HG03280 (cell line): ENCODE results near the gene NINJ2.

Experiments used
- ATAC-seq: cut with Tn5 transposase; IDR thresholded peaks from one replicate; pipeline ENCODE4 v1.9.1; 2021; ENCODE audit warnings: mild to moderate bottlenecking, moderate library complexity; ENCODE audit not compliant: unreplicated experiment

The NINJ2 gene

GRCh38 chr12:553216-554000, 109.8 kb downstream of the NINJ2 start:
- ATAC-seq = no peak

DNA sequence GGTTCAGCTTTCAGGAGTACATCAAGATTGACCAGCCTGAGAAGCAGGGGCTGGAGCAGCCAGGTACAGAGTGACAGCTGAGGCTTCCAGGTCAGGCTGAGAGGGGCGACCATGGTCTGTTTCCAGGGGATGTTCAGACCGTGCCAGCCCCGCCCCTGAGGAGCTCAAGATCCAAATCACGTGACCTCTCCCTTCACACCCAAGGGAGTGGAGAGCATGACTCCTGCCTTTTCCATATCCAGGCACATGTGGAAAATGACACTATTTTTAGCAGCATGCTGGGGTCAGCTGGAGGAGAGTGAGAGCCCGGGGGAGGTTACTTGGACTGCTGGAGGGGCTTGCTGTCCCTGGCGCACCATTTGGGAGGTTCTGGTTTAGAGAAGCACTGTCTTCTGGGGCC, 110.8 kb downstream of the NINJ2 start:
- no peak for ATAC-seq

- no peak for ATAC-seq
Measured at GRCh38 chr12:550473-551260, 112.6 kb downstream of the NINJ2 start.

GRCh38 chr12:549476-550082, 113.7 kb downstream of the NINJ2 start:
- ATAC-seq = no peak

DNA sequence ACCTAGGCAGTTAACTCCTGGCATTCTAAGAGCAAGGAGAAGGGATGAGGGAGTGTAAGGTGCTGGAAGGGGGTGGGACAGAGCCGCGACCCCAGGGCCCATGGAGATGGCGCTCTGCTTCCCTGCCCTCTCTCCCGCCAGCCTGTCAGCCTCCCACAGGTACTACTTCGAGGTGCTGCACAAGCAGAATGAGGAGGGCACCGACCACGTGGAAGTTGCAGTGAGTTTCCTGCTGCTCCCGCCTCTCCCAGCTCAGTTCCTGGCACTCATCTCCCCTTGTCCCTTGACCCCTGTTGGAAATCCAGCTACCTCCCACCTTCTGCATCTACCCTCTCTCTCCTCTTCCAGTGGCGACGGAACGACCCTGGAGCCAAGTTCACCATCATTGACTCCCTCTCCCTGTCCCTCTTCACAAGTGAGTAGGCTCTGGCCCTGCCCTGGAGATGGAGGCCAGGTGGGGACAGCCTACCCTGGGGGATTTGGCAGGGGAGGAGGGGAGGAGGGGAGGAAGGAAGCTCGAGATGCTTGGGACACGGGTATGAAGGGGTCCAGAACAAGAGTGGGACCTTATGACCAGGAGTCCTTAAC, 115.3 kb downstream of the NINJ2 start:
- ATAC-seq = no peak

DNA sequence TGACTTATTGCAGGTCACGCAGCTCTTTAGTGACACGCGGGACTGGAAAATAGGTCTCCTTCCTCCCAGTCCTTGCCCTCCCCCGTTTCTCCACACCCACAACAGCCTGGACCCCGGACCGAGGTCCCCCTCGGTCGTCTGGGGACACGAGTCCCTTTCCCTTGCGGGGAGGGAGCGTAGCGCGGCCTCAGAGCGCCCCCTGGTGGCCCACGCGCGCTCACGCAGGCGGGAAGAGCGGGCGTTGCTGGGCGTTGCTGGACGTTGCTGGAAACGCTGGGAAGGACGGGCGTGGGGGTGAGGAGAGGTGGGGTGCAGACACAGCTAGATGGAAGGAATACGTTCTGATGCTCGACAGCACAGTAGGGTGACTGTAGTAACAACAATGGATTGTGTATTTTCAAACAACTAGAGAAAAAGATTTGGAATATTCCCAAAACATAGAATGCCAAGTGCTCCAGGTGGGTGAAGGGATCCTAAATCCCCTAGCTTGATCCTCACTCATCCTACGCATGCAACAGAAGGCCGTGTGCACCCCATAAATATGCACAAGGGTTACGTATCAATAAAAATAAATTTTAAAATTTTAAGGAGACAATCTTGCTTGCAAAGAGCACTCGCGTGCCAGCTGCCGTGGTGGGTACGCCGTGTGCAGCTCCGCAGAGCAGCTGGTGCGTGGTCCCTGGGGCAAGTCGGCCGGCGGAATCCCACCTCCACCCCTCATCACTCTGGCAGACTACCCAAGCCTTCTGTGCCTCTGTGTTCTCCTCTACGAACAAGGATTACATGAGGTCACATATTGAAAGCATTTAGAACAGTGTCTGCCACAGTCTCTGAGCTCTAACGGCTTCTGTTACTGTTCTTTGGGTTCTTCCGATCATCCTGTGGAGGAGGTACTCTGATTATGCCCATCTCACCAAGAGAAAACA, 116.1 kb downstream of the NINJ2 start:
- no peak for ATAC-seq

DNA sequence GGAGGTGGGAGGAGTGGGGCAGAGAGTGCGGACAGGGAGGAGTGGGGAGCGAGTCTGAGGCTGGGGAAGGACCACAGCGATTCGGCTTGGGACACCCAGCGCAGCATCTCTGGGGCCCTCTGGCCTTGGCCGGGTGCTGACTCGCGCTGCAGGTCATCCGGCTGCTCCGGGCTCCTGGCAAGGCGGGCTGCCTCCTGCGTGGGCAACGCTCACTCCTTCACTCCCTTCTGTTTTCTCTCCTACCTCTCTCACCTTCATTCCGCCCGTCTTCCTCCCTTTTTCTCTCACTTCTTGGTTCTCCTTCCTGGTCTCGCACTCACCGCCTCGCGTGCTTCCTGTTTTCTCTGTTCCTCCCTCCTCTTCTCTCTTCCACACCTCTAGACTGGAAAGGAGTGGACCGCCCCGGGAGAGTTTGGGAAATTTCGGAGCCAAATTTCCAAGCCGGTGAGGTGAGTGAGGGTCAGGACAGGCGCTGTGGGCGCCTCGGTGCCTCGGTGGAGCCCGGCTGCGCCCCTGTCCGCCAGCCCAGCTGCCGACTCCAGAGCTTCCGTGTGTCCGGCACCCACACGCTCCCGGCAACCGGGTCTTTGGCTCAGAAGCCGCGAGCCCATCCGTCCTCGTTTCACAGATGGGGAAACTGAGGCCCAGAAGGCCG, 116.9 kb downstream of the NINJ2 start:
- no peak for ATAC-seq

- ATAC-seq = no peak
Measured at GRCh38 chr12:545835-546234, 117.4 kb downstream of the NINJ2 start.

DNA sequence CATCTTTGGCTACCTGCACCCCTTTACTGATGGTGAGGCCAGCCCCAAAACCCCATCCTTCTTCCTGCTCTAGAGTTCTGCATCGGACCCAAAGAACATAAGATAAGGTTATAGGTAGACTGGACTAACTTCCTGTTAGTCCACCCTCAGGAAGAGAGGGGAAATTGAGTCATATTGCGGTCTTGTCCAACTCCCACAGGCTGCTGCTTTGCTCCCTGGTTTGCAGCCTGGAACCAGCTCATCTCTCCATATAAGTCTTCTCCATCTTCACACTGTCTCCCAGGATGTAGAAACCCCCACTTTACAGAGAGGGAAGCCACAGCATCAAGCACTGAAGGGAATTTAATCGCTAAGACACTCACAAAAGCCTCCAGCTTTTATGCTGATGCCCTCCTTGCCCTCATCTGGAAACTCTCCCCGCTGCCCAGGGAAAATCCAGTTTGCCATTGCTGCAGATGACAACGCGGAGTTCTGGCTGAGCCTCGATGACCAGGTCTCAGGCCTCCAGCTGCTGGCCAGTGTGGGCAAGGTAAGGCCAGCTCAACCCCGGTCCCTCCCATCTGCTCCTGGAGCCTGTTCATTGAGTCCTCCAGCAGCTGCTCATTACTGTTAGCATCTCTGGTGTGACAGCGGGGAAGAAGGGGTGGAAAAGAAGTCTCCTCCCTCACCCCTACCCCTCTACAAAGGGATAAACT, 118.2 kb downstream of the NINJ2 start:
- ATAC-seq = no peak

GRCh38 chr12:544142-544541, 119.1 kb downstream of the NINJ2 start:
- ATAC-seq = no peak

DNA sequence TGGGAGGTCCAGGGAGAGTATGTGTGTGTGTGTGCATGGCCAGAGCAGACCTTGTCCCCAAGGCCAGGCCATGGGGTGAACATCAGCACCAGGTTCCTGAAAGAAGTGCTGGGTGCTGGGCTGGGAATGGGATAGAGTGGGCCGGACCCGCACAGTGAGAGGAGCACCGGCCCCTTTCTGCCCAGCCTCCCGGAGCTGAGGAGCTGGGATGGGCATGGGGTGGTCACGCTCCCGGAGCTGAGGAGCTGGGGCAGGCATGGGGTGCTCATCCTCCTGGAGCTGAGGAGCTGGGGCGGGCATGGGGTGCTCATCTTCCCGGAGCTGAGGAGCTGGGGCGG, 120.2 kb downstream of the NINJ2 start:
- no peak for ATAC-seq

DNA sequence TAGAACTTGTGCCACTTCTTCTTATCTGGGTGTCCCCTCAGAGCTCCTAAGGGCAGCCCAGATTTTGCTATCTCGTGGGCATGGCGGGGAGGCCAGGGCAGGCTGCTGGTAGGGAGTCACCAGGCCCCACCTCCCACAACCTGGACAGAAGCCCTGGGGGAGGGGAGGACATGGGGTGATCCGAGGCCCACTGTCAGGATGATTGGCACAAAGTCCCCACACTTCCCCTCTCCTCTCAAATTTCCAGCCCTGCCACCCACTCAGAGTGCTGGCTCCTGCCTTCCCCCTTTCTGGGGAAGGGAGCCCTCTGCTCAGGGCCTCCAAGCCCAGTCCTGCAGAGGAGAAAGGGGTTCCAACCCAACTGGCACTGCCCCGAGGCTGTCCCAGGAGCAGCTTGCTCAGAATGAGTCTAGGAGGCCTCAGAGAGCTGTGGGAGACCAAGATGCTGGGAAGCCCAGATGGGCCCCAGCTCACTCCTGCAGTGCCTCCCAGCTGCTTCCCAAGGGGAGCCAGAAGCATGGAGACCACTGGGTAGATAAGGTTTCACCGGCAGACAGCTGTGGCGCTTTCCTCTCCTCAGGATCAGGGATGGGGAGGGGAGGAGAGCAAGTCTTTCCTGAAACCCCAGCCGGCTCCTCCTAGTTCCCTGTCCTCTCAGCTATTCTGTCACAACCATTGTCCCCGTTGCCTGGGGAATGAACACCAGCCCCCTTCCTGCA, 120.7 kb downstream of the NINJ2 start:
- ATAC-seq = no peak

- ATAC-seq = no peak
Measured at GRCh38 chr12:541676-542324, 121.4 kb downstream of the NINJ2 start.

DNA sequence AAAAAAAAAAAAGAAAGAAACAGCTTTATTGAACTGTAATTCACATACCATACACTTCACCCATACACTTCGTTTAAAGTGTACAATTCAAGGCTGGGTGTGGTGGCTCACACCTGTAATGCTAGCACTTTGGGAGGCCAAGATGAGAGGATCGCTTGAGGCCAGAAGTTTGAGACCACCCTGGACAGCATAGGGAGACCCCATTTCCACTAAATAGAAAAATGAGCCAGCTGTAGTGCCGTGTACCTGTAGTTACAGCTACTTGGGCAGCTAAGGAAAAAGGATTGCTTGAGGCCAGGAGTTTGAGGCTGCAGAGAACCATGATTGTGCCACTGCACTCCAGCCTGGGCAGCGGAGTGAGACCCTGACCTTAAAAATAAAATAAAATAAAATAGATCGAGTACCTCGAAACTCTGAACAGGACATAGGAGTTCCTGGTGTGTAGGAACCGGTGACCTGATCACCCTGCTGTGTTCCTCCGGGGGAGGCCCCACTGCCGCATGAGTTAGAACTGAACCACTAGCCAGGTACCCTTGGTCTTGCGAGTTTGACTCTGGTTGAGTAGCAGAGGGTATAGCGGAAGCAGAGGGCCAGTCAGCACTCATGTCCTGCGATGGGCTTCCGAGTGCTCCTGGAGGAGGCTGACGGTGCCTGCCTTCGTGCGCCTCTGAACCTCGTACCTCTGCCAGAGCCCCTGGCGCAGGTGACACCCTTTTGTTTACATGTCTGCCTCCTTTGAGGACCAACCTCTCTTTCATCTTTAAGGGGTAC, 123.5 kb downstream of the NINJ2 start:
- ATAC-seq = no peak

- no peak for ATAC-seq
Measured at GRCh38 chr12:538731-539539, 124.3 kb downstream of the NINJ2 start.

DNA sequence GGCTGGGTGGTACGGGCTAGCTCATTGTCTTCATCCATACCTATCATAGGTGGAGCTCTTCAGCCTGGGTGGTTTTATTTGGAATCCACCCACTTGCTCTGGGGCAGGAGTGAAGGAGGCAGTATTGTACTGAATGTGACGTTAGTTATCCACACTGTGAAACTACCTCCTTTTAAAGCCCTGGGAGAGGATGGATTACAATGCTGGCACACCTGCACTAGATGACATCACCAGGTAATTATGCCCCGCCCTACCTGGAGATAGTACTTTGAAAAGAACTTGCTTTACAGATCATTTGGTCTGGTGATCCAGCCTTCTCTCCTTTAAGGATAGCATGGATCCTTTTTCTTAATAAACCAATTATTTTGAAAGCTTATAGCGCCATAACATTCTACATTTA, 125.5 kb downstream of the NINJ2 start:
- no peak for ATAC-seq

GRCh38 chr12:536751-537245, 126.4 kb downstream of the NINJ2 start:
- no peak for ATAC-seq
